Esophagus (tissue), 2 donors: ENCODE results near the gene PXMP4. TPM values are rescaled to one million over a fixed set of nuclear protein-coding genes. Genes with fewer than 3 reads are reported as not detected.

ENCODE experiments used
- H3K27ac ChIP-seq, 2 donors: one replicate each; pipeline ENCODE4 v1.5.1; 2013; ENCODE audit warnings: low read depth in 2 of 2, mild to moderate bottlenecking in 2 of 2, inconsistent platforms in 1 of 2, low read length in 1 of 2, moderate library complexity in 1 of 2
- H3K27me3 ChIP-seq, 2 donors: one replicate each; pipeline ENCODE4 v1.6.1; 2013; ENCODE audit warnings: low read length in 2 of 2, control low read depth in 1 of 2, mild to moderate bottlenecking in 1 of 2; ENCODE audit not compliant: insufficient read depth in 2 of 2, control insufficient read depth in 1 of 2
- H3K36me3 ChIP-seq, 2 donors: one replicate each; pipeline ENCODE4 v1.6.1; 2013; ENCODE audit warnings: low read length in 1 of 2; ENCODE audit not compliant: control insufficient read depth in 2 of 2, insufficient read depth in 2 of 2
- H3K4me1 ChIP-seq, 2 donors: one replicate each; pipeline ENCODE4 v1.6.1; 2013; ENCODE audit warnings: low read length in 1 of 2; ENCODE audit not compliant: control insufficient read depth in 2 of 2, insufficient read depth in 2 of 2
- H3K4me3 ChIP-seq, 2 donors: one replicate each; pipeline ENCODE4 v1.5.1; 2013; ENCODE audit warnings: low read length in 2 of 2, mild to moderate bottlenecking in 2 of 2, low read depth in 1 of 2, moderate library complexity in 1 of 2
- H3K9me3 ChIP-seq, 2 donors: one replicate each; pipeline ENCODE4 v1.6.1; 2013; ENCODE audit warnings: mild to moderate bottlenecking in 2 of 2, low read depth in 1 of 2, low read length in 1 of 2, moderate library complexity in 1 of 2; ENCODE audit not compliant: control insufficient read depth in 2 of 2, insufficient read depth in 1 of 2
- WGBS, 2 donors: extraction: QIAGEN DNeasy Blood & Tissue Kit; methylation state at CpG; one replicate each; pipeline ENCODE4 v1.1.7; 2013; 5-methylcytosine and 5-hydroxymethylcytosine counted together
- polyA plus RNA-seq, 2 donors: library from polyadenylated mRNA; stranded (reverse); fragments of 200-250 nt; gene quantifications; one replicate each; pipeline ENCODE4 v1.2.3, GENCODE V29; 2013
- donor health status: healthy with polysubstance abuse.
- donor health status: Bipolar disorder and iron deficiency.

PXMP4 gene
- polyA plus RNA-seq, 2 donors = 5.4 to 5.8 TPM

- Histone ChIP-seq H3K9me3 (no peaks in the 10 kb centered on the region), H3K27ac (no peak overlapping the region), H3K4me1 (peaks cover 0 to 2% of the 10 kb centered on the region in 2 donors), H3K36me3 (no peaks in the 10 kb centered on the region), H3K4me3 (no peak overlapping the region), H3K27me3 (no peaks in the 10 kb centered on the region)
- 75 to 76% methylated on average over 7 of the region's 7 CpGs for WGBS, 2 donors
Measured at GRCh38 chr20:33725607-33726264, 5.6 kb upstream of the PXMP4 start.

DNA sequence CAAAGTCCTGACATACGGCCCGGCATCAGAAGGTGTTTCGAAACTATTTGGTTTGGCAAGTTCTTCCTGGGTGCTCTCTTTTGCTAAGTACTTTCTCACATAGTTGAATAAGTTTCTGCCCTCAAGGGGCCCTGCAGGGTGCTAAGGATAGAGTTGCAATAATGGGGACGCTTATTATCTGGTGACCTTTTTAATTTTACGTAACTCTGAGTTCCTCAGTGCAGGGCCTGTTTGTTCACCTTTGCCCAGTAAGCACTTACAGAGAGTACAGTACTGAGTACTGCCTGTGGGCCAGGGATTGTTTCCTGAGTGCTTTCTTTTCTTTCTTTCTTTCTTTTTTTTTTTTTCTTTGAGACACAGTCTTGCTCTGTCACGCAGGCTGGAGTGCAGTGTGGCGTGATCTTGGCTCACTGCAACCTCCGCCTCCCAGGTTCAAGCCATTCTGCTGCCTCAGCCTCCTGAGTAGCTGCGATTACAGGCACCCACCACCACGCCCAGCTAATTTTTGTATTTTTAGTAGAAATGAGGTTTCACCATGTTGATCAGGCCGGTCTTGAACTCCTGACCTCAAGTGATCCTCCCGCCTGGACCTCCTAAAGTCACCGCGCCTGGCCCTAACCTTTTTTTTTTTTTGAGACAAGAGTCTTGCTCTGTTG is 4.5 kb upstream of the PXMP4 start:
- Histone ChIP-seq H3K27me3 (no peaks in the 10 kb centered on the region), H3K27ac (peak overlapping the region; percentile 20 to 44), H3K4me1 (peaks cover 2 to 3% of the 10 kb centered on the region in 2 donors), H3K9me3 (no peaks in the 10 kb centered on the region), H3K36me3 (no peaks in the 10 kb centered on the region), H3K4me3 (no peak overlapping the region)
- 73 to 76% methylated on average over 14 of the region's 14 CpGs for WGBS, 2 donors

GRCh38 chr20:33721391-33722140 is 1.5 kb upstream of the PXMP4 start:
- no peak overlapping the region for H3K4me3 ChIP-seq
- H3K27ac ChIP-seq = no peak overlapping the region
- no peaks in the 10 kb centered on the region for H3K27me3 ChIP-seq
- H3K36me3 ChIP-seq = no peaks in the 10 kb centered on the region
- H3K9me3 ChIP-seq = no peaks in the 10 kb centered on the region
- 94 to 96% methylated on average over 11 of the region's 11 CpGs for WGBS, 2 donors
- H3K4me1 ChIP-seq = peaks cover 5 to 7% of the 10 kb centered on the region in 2 donors

DNA sequence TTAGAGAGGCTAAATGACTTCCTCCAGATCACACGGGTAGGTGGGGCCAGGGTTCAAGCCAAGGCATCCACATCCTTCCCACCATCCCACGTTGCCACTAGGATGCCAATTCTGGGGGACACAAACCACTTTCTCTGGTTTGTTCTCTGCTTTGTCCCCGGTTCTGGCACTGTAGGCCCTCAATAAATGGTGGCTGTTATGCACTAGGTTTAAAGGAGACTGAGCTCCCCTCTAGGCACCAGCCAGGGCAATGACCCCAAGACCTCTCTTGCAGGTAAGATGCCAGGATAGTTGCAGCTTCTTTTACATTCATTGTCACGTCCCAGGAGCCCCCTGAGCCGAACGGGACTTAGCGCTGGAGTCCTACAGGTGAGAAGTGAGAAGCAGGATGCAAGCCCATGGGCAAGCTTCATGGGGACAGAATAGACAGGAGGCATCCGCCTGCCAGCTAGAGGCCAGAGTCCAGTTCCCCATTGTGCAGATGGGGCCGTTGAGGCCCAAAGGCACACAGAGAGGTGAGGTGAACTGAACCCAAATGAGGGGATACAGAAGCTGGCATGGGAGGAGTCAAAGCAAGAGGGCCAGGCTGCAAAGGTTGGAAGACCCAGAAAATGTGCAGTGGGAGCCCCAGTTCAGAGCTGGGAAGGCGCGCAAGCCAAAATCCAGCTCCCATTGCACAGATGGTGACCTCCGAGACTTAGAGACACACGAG is 677 bp downstream of the PXMP4 start:
- 40 to 47% methylated on average over 13 of the region's 13 CpGs for WGBS, 2 donors
- H3K27ac ChIP-seq = peak overlapping the region; percentile 64 to 88
- no peaks in the 10 kb centered on the region for H3K9me3 ChIP-seq
- peak overlapping the region; percentile 74 to 96 for H3K4me3 ChIP-seq
- H3K36me3 ChIP-seq = no peaks in the 10 kb centered on the region
- no peaks in the 10 kb centered on the region for H3K27me3 ChIP-seq
- H3K4me1 ChIP-seq = peaks cover 5 to 7% of the 10 kb centered on the region in 2 donors

DNA sequence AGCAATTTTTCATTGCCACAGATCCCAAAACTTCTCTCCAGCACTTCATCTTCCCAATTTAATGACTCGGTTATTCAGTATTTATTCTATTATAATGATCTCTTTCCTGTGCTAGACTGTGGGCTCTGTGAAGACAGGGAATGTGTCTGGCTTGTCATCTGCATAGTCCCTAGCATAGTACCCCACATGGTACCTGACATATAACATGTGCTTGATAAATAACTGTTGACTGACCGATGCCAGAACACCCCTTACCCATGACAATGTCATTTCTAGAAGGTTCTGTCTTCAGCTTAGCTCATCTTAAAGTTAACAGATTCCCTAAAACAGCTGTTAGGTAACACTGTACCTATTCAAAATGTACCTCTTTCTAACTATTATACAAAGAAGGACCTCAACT is 3.6 kb downstream of the PXMP4 start:
- H3K36me3 ChIP-seq = peaks cover 0 to 13% of the 10 kb centered on the region in 2 donors
- no peak overlapping the region for H3K27ac ChIP-seq
- H3K4me3 ChIP-seq = no peak overlapping the region
- no peaks in the 10 kb centered on the region for H3K27me3 ChIP-seq
- 91 to 94% methylated on average over 2 of the region's 2 CpGs for WGBS, 2 donors
- H3K9me3 ChIP-seq = no peaks in the 10 kb centered on the region
- H3K4me1 ChIP-seq = peaks cover 5 to 6% of the 10 kb centered on the region in 2 donors

DNA sequence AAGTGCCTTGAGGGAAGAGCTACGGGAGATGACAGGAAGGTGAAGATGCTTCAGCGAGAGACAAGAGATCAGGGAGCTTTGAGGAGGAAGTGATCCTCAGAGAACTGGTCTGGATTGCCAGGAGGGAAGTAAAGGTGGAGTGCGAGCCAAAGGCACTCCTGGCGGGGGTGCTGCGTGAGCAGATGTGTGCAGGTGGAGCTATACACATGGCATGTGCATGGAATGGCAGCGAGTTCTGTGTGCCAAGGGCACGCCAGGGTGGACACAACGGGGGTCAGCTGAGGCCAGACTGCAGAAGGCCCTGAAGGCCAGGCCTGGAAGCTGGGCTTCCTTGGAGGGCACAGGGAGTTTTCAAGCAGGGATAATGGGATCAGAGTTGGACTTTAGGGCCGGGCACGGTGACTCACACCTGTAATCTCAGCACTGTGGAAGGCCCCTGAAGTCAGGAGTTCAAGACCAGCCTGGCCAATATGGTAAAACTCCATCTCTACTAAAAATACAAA is 6.2 kb downstream of the PXMP4 start:
- Histone ChIP-seq H3K9me3 (no peaks in the 10 kb centered on the region), H3K4me3 (no peak overlapping the region), H3K27ac (no peak overlapping the region), H3K36me3 (peaks cover 0 to 17% of the 10 kb centered on the region in 2 donors), H3K4me1 (peaks cover 0 to 7% of the 10 kb centered on the region in 2 donors), H3K27me3 (no peaks in the 10 kb centered on the region)
- 84 to 87% methylated on average over 10 of the region's 10 CpGs for WGBS, 2 donors

GRCh38 chr20:33711446-33711738 is 8.7 kb downstream of the PXMP4 start:
- Histone ChIP-seq H3K4me1 (peaks cover 0 to 7% of the 10 kb centered on the region in 2 donors), H3K4me3 (no peak overlapping the region), H3K27ac (no peak overlapping the region), H3K9me3 (no peaks in the 10 kb centered on the region), H3K36me3 (peaks cover 0 to 17% of the 10 kb centered on the region in 2 donors), H3K27me3 (no peaks in the 10 kb centered on the region)
- WGBS, 2 donors = 71 to 77% methylated on average over 1 of the region's 1 CpG

GRCh38 chr20:33710681-33711445 is 9.2 kb downstream of the PXMP4 start:
- H3K36me3 ChIP-seq = peaks cover 0 to 17% of the 10 kb centered on the region in 2 donors
- H3K27ac ChIP-seq = no peak overlapping the region
- peaks cover 0 to 7% of the 10 kb centered on the region in 2 donors for H3K4me1 ChIP-seq
- H3K4me3 ChIP-seq = no peak overlapping the region
- H3K9me3 ChIP-seq = no peaks in the 10 kb centered on the region
- no peaks in the 10 kb centered on the region for H3K27me3 ChIP-seq
- WGBS, 2 donors = 78 to 84% methylated on average over 14 of the region's 14 CpGs
